Body of pancreas (tissue), 4 donors: ENCODE measurements around the gene USP34.

Experiments
- CTCF ChIP-seq, 7 experiments: fragments of 450-650 bp in 4 of 7; fragments of 200-600 bp in 3 of 7; sonication (generic) in 3 of 7; IDR thresholded peaks; one replicate each; pipeline ENCODE4 v1.5.1; 2016 to 2019; ENCODE audit warnings: antibody characterized with exemption in 7 of 7
- POLR2A ChIP-seq, 3 donors: fragments of 450-650 bp; IDR thresholded peaks; one replicate each; pipeline ENCODE4 v1.6.1; 2016; ENCODE audit warnings: antibody characterized with exemption in 3 of 3, mild to moderate bottlenecking in 2 of 3

- TF ChIP-seq CTCF (IDR thresholded peaks at IDR 0.05) (no peak), POLR2A (IDR thresholded peaks at IDR 0.05) (no peak)
Observed at GRCh38 chr2:61434314-61434713, 36.6 kb downstream of the USP34 start.
